ENCODE measurements around the gene ALDH1L2.

The ALDH1L2 gene

GRCh38 chr12:105024928-105025327 is 59.3 kb downstream of the ALDH1L2 start:
- TF ChIP-seq CTCF (IDR thresholded peaks at IDR 0.05; ENCODE audit: poor library complexity, severe bottlenecking): no peak
- Histone ChIP-seq H3K4me1 (ENCODE audit: insufficient read depth, poor library complexity, severe bottlenecking) (no peaks in the 10 kb centered on the region), H3K9me3 (ENCODE audit: severe bottlenecking) (no peaks in the 10 kb centered on the region), H3K27me3 (ENCODE audit: insufficient read depth, poor library complexity, severe bottlenecking) (no peaks in the 10 kb centered on the region), H3K4me3 (ENCODE audit: severe bottlenecking) (no peak overlapping the region), H3K27ac (ENCODE audit: poor library complexity, severe bottlenecking) (no peak overlapping the region), H3K36me3 (ENCODE audit: low read depth) (no peaks in the 10 kb centered on the region)
- DNase-seq (ENCODE audit: low spot score): no peak
- no peak for ATAC-seq (ENCODE audit: low read depth)

GRCh38 chr12:105020241-105020962 is 63.9 kb downstream of the ALDH1L2 start:
- H3K27me3 ChIP-seq (ENCODE audit: insufficient read depth, poor library complexity, severe bottlenecking): no peaks in the 10 kb centered on the region
- TF ChIP-seq CTCF (IDR thresholded peaks at IDR 0.05; ENCODE audit: poor library complexity, severe bottlenecking): no peak
- H3K4me1 ChIP-seq (ENCODE audit: insufficient read depth, poor library complexity, severe bottlenecking): no peaks in the 10 kb centered on the region
- ATAC-seq (ENCODE audit: low read depth) (no peak), DNase-seq (ENCODE audit: low spot score) (no peak)
- no peak overlapping the region for H3K4me3 ChIP-seq (ENCODE audit: severe bottlenecking)
- H3K9me3 ChIP-seq (ENCODE audit: severe bottlenecking): no peaks in the 10 kb centered on the region
- no peaks in the 10 kb centered on the region for H3K36me3 ChIP-seq (ENCODE audit: low read depth)
- no peak overlapping the region for H3K27ac ChIP-seq (ENCODE audit: poor library complexity, severe bottlenecking)

- H3K4me1 ChIP-seq (ENCODE audit: insufficient read depth, poor library complexity, severe bottlenecking): no peaks in the 10 kb centered on the region
- ATAC-seq (ENCODE audit: low read depth) (no peak), DNase-seq (ENCODE audit: low spot score) (no peak)
- 0 out of 2 replicates have a peak, but pooled peaks cover 4% of the 10 kb centered on the region for H3K36me3 ChIP-seq (ENCODE audit: low read depth)
- no peak for TF ChIP-seq CTCF (IDR thresholded peaks at IDR 0.05; ENCODE audit: poor library complexity, severe bottlenecking)
- H3K9me3 ChIP-seq (ENCODE audit: severe bottlenecking): no peaks in the 10 kb centered on the region
- H3K4me3 ChIP-seq (ENCODE audit: severe bottlenecking): no peak overlapping the region
- no peaks in the 10 kb centered on the region for H3K27me3 ChIP-seq (ENCODE audit: insufficient read depth, poor library complexity, severe bottlenecking)
- no peak overlapping the region for H3K27ac ChIP-seq (ENCODE audit: poor library complexity, severe bottlenecking)
These were observed 65.5 kb downstream of the ALDH1L2 start for GRCh38 chr12:105018776-105019175.

GRCh38 chr12:105018012-105018411 is 66.2 kb downstream of the ALDH1L2 start:
- Histone ChIP-seq H3K4me1 (ENCODE audit: insufficient read depth, poor library complexity, severe bottlenecking) (no peaks in the 10 kb centered on the region), H3K27ac (ENCODE audit: poor library complexity, severe bottlenecking) (no peak overlapping the region), H3K4me3 (ENCODE audit: severe bottlenecking) (no peak overlapping the region), H3K27me3 (ENCODE audit: insufficient read depth, poor library complexity, severe bottlenecking) (no peaks in the 10 kb centered on the region), H3K36me3 (ENCODE audit: low read depth) (0 out of 2 replicates have a peak, but pooled peaks cover 4% of the 10 kb centered on the region), H3K9me3 (ENCODE audit: severe bottlenecking) (no peaks in the 10 kb centered on the region)
- no peak for DNase-seq (ENCODE audit: low spot score)
- TF ChIP-seq CTCF (IDR thresholded peaks at IDR 0.05; ENCODE audit: poor library complexity, severe bottlenecking): no peak
- no peak for ATAC-seq (ENCODE audit: low read depth)

- H3K4me3 ChIP-seq (ENCODE audit: severe bottlenecking): no peak overlapping the region
- DNase-seq (ENCODE audit: low spot score): no peak
- TF ChIP-seq CTCF (IDR thresholded peaks at IDR 0.05; ENCODE audit: poor library complexity, severe bottlenecking): no peak
- H3K27ac ChIP-seq (ENCODE audit: poor library complexity, severe bottlenecking): no peak overlapping the region
- ATAC-seq (ENCODE audit: low read depth): no peak
- H3K9me3 ChIP-seq (ENCODE audit: severe bottlenecking): no peaks in the 10 kb centered on the region
- 0 out of 2 replicates have a peak, but pooled peaks cover 4% of the 10 kb centered on the region for H3K36me3 ChIP-seq (ENCODE audit: low read depth)
- H3K27me3 ChIP-seq (ENCODE audit: insufficient read depth, poor library complexity, severe bottlenecking): no peaks in the 10 kb centered on the region
- no peaks in the 10 kb centered on the region for H3K4me1 ChIP-seq (ENCODE audit: insufficient read depth, poor library complexity, severe bottlenecking)
These were observed 68.7 kb downstream of the ALDH1L2 start for GRCh38 chr12:105015543-105015942.
